Stomach (tissue), 4 donors: Measurements from ENCODE around the gene RALGAPB.

Experiments
- CTCF ChIP-seq, 7 experiments: fragments of 450-650 bp in 4 of 7; fragments of 200-600 bp in 3 of 7; sonication (generic) in 3 of 7; IDR thresholded peaks; one replicate each; pipeline ENCODE4 v1.5.1; 2016 to 2019; ENCODE audit warnings: antibody characterized with exemption in 7 of 7, control low read depth in 2 of 7, mild to moderate bottlenecking in 1 of 7
- EP300 ChIP-seq: sonication (generic); formaldehyde crosslinking; IDR thresholded peaks from one replicate; pipeline ENCODE4 v1.6.1; 2017; ENCODE audit warnings: antibody characterized with exemption
- POLR2A ChIP-seq, 4 donors: fragments of 450-650 bp; IDR thresholded peaks; one replicate each; pipeline ENCODE4 v1.6.1; 2016; ENCODE audit warnings: antibody characterized with exemption in 4 of 4, control low read depth in 2 of 4, mild to moderate bottlenecking in 1 of 4, moderate library complexity in 1 of 4
- POLR2AphosphoS5 ChIP-seq, 3 donors: sonication (generic); formaldehyde crosslinking; IDR thresholded peaks; one replicate each; pipeline ENCODE4 v1.6.1; 2016; ENCODE audit warnings: antibody characterized with exemption in 3 of 3

- TF ChIP-seq POLR2AphosphoS5 (IDR thresholded peaks at IDR 0.05) (no peak), CTCF (IDR thresholded peaks at IDR 0.05) (no peak), POLR2A (IDR thresholded peaks at IDR 0.05) (no peak), EP300 (no peak)
These were observed 14.3 kb upstream of the RALGAPB start for GRCh38 chr20:38458314-38458713.
